Ammon's horn (tissue), 1 donor: Measurements from ENCODE around the gene CSNK1A1.
"Not testable (repeated sequence)": the region's sequence is repeated elsewhere in the genome, so short reads cannot be mapped to it uniquely, and the experiment has no call there.

Experiments used
- DNase-seq: peaks from one replicate; pipeline ENCODE4 v3.0.0-alpha.2; 2016; ENCODE audit warnings: low spot score

Gene CSNK1A1

DNA sequence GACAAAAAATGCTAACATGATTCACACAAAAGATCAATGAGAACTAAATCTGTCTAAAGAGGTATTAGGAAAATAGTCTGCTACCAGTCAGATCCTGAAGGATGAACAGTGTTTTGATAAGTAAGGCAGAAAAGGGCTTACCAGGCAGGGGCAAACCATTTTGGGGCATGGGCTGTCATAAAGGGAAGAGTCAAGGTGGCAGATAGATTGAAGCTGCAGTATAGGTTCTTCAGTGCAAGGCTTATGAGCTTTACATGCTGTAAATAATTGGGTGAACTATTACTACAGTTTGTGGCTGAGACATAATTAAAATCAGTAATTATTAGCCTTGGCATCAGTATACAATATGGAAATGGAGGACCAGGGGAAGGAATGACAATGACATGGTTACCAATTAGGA lies 21.8 kb downstream of the CSNK1A1 start:
- no peak for DNase-seq

DNA sequence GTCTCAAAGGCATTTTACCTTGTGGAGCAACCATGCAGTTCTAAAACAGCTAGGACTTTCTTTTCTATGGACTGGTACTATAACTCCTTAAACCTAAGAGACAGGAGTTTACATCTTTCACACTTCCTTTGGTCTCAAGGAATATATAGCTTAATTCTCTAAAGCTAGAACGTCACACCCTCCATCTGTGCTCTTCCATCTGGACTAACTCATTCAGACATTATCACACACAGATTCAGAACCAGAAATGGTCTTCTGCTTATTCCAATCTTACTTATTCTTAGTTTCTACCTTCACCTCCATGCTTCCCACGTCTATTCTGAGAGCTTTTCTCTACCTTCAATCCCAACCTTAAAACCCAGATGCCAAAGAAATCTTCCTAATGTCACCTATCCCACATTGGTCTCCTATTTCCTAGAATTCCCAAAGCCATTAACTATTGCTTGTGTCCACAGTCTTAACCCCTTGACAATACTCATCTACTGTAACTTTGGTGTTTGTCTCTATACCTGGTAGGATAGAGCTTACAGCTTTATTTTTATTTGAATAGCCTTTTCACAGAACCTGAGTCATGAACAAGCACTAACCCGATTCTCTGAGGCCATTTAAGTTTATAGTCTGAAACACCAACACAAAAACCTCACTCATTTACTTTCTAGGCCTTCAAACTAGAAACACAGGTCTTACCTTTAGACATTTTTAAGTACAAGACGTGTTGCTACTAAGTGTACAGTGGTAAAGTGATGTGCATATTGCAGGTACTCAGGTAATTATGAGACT lies 22.8 kb downstream of the CSNK1A1 start:
- no peak for DNase-seq

DNA sequence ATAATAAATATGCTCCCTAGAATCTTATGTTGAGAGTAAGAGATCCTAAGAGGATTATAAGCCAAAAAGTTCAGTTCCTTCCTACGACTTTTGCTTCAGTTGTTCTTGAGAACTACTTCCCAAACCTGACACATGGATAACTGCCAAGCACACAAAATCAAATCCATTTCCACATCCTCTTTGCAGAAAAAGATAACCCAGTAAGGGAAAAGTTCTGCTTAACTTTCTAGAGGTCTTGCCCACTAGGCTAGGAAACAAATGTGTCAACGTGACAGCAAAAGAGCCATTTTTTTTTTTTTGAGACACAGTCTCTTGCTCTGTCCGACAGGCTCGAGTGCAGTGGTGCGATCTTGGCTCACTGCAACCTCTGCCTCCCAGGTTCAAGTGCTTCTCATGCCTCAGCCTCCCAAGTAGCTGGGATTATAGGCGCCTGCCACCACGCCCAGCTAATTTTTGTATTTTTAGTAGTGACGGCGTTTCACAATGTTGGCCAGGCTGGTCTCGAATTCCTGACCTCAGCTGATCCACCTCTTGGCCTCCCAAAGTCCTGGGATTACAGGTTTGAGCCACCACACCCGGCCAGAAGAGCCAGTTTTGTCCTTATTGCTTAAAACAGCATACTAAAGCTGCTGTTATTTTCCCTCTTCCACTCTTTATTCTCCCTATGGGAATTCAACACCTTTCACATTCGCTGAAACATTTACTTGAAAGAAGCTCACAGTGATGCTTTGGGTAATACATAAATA lies 24.2 kb downstream of the CSNK1A1 start:
- no peak for DNase-seq

DNA sequence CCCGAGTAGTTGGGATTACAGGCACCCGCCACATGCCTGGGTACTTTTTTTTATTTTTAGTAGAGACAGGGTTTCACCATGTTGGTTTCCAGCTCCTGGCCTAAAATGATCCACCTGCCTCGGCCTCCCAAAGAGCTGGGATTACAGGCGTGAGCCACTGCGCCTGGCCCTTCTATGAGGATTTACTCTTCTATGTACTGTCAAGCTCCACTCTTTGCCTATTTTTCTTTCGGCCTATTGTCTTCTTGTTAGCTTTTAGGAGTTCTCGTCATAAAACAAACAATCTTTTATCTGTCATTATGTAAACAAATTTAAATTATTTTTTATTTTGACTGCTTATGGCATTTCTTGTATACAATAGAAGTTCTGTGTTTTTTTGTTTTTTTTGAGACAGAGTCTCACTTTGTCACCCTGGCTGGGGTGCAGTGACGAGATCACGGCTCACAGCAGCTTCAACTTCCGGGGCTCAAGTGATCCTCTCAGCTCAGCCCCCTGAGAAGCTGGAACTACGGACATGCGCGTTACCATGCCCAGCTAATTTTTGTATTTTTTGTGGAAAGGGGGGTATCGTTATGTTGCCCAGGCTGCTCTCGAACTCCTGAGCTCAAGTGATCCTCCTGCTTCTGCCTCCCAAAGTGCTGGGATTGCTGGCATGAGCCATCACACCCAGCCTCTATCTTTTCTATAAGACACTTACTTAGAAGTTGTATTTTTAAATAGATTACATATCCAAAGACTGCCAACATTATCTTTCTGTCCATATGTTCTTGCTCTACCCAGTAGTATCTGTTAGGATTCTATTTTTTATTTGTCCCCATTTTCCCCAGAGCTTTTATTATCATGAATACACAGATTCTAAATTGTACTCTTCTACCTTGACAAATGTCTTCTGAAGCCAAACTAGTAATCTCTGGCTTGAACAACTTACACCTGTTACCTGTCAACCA lies 29.2 kb downstream of the CSNK1A1 start:
- no peak for DNase-seq

- no peak for DNase-seq
Observed at GRCh38 chr5:149519601-149520000, 31.6 kb downstream of the CSNK1A1 start.

- DNase-seq = no peak
Observed at GRCh38 chr5:149518620-149519019, 32.6 kb downstream of the CSNK1A1 start.

DNA sequence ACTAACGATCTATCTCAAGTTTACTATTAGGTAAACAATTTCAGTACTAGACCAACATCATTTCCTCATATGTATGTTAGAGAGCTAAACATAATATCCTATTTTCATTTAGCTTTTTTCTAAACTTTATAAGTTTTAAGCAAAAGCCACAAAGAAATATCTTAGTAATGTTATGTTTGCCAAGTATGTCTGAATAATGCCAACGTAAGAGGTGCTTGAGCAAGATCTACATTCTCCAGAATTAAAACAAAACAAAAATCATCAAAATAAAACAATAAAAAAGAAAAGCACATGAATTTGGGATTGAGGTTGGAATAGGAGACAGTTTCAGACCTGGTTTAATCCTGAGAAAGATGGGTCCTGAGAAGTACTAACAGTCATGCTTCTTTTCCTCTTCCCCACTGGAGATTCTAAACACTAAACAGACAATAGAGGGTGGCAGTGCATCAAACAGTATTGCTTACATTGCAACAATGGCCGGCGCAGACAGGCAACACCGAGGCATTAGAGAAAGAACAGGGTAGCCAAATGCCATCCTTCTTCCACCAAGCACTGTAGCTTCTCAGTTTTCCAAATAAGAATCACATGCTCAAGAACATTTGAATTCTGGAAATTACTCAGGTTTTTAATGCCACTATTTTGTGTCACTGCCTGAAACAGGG lies 33.6 kb downstream of the CSNK1A1 start:
- DNase-seq = peak; percentile 82

DNA sequence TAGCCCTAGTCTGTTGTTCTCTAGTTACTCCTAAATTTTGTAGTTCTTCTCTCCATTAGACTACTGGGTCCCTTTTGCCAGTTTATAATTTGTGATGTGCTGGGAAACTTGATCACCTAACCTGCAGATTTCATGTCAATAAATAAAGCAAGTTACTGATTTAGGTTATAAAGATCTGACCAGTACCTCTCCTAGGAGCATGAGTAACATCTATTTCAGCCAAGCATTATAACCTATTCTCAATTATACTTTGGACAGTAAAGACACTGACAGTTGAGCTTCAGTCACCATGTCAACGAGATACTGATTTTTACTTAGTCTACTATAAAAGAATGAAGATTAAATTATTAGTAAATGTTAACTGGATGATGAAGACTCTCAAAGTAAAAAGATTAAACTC lies 36.7 kb downstream of the CSNK1A1 start:
- DNase-seq = no peak

DNA sequence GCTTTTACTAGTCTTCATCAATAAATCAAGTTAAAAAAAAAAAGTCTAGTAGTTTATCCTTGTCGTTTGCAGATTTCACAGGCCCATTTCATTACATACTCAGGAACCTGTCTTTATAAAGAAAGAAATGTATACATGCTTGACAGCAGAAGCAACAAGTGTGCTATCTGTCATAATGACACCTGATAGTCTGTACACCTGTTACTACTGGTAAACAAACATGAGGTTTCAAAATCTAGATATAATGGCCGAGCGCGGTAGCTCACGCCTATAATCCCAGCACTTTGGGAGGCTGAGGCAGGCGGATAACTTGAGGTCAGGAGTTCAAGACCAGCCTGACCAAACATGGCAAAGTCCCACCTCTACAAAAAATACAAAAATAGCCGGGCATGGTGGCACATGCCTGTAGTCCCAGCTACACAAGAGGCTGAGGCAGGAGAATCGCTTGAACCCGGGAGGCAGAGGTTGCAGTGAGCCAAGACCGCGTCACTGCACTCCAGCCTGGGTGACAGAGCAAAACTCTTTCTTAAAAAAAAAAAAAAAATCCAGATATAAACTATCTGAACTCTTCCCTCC lies 37.8 kb downstream of the CSNK1A1 start:
- not testable (repeated sequence) for DNase-seq

DNA sequence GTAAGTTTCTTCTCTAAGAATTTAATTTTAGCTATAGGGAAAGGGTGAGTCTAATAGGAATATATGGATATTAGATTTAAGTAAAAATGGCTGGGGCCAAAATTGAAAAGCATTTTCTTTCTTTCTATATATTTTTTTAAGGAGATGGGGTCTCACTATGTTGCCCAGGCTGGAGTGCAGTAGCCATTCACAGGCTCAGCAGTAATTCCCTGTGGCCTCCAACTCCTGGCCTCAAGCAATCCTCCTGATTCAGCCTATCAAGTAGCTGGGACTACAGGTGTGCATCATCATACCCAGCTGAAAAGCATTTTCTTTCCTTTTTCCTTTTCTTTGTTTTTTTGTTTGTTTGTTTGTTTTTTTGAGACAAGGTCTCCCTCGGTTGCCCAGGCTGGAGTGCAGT lies 41.1 kb downstream of the CSNK1A1 start:
- DNase-seq = no peak

GRCh38 chr5:149504677-149505076 lies 46.6 kb downstream of the CSNK1A1 start:
- DNase-seq = no peak

DNA sequence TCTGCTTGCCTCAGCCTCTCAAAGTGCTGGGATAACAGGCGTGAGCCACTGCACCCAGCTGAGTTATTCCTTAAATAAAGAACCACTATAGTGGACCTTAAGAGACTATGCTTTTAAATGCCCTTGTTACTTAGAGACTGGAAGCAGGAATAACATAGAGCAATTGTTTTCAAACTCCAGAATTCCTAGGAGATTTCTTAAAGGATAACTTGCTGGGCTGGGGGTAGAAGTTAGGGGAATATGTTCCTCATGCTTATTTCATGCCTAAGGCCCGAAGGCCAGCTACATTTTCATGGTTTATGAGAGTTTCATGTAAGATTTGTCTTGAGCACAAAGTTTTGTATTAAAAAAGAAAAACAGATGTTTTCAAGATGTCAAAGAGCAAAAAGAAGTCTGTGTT lies 48.2 kb downstream of the CSNK1A1 start:
- no peak for DNase-seq

- DNase-seq = no peak
Observed at GRCh38 chr5:149500922-149501582, 50.2 kb downstream of the CSNK1A1 start.

DNA sequence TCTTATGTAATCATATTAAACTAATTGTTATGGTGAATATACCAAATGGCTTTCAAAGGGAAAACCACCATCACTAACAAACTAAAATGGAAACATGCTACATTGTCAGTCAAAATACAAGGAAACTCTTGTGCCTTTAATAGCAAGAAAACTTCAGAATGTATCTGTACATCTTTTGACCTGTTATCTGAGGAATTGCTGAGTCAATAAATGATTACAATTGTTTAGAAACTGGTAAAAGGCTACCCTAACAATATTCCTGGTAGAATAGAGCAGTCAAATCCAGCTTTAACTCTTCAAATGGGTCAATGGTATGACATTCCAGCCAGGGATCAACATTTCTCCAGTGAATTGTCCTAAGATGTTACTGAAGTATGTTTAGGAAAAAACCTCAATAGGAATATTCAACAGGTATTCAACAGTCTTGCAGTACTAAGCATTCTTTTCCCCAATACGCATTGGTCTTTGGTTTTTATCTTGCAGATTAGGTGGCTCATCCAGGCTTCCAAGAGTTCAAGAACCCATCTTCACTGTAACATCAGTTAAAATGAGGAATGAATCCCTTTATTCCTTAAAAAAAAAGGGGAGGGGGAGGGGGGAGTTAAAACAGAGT lies 52.4 kb downstream of the CSNK1A1 start:
- no peak for DNase-seq

DNA sequence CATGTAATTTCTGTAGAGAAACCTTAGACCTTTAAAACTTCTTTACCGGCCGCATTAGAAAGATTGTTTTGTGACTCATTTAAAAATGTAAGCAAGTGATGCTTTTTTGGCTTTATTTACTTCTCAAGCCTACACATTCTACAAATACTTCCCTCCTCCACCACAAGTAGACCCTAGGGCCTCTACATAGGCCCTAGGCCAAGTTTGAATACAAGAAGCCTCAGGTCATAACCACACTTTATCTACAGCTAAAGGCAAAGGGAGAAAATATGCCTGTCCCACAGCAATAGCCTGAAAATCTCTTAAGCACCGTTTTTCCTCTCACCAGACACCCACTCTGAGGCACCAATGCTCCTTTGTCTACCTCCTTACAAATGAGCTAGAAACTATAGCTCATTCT lies 53.9 kb downstream of the CSNK1A1 start:
- DNase-seq = no peak

DNA sequence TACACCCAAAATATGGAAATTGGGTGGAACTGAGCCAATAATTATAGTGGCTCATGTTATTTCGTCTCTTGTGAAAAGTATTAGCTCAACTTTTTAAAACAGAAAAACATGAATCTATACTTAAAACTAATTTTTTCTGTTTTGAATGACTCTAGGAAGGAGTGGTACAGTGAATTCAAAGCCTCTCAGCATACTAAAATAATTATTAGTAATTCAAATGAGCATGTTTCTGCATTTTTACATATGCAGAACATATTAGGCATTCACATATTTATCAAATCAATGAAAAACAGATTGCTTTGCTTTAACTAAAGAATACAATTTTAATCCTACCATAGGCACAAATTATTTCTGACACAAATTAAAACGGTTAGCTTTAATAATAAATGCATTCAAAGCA lies 54.3 kb downstream of the CSNK1A1 start:
- no peak for DNase-seq

- no peak for DNase-seq
Observed at GRCh38 chr5:149496166-149496565, 55.1 kb downstream of the CSNK1A1 start.

DNA sequence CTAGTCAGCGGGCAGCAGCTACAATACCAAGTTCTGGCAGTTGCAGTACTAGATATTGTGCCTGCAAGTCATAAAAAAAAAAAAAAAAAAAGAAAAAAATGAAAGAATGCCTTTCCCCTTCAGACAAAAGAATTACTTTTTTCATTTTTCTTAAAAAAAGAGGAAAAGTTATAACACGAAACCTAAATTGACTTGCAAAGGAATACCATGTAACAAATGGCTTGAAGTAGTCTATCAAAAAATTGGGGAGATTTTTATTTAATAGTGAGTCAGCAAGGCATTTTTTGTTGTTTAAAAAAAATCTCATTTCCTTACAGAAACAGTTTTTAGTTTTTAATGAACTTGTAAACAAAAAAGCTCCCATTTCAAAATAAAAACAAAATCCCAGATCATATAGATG lies 55.6 kb downstream of the CSNK1A1 start:
- DNase-seq = no peak

GRCh38 chr5:149493316-149493715 lies 57.9 kb downstream of the CSNK1A1 start:
- DNase-seq = no peak

- DNase-seq = no peak
Observed at GRCh38 chr5:149492781-149493180, 58.5 kb downstream of the CSNK1A1 start.
